HepG2 (cell line): Measurements from ENCODE around the gene TSPAN2. TPM values are rescaled to one million over a fixed set of nuclear protein-coding genes. Genes with fewer than 3 reads are reported as not detected.

Source experiments
- DDIT3 ChIP-seq: sonication (generic); formaldehyde crosslinking; IDR thresholded peaks from 2 replicates; pipeline ENCODE4 v1.4.0; 2020; ENCODE audit warnings: mild to moderate bottlenecking, missing genetic modification reagents
- DMAP1 ChIP-seq: IDR thresholded peaks from 2 replicates; pipeline ENCODE4 v1.6.1; 2016
- ELF3 ChIP-seq: IDR thresholded peaks from 2 replicates; pipeline ENCODE4 v1.6.1; 2016; ENCODE audit warnings: missing genetic modification reagents, missing compliant biosample characterization
- GLMP ChIP-seq: sonication (generic); formaldehyde crosslinking; IDR thresholded peaks from 2 replicates; pipeline ENCODE4 v1.9.0; 2021; ENCODE audit warnings: missing genetic modification reagents, mild to moderate bottlenecking, borderline replicate concordance
- GPN1 ChIP-seq: sonication (generic); formaldehyde crosslinking; IDR thresholded peaks from 2 replicates; pipeline ENCODE4 v1.5.1; 2020; ENCODE audit warnings: missing genetic modification reagents, borderline replicate concordance
- ISL2 ChIP-seq: sonication (generic); formaldehyde crosslinking; IDR thresholded peaks from 2 replicates; pipeline ENCODE4 v1.5.0; 2020; ENCODE audit warnings: missing genetic modification reagents
- MED1 ChIP-seq: sonication (generic); formaldehyde crosslinking; IDR thresholded peaks from 2 replicates; pipeline ENCODE4 v1.4.0; 2020; ENCODE audit warnings: missing genetic modification reagents
- MED13 ChIP-seq: sonication (generic); formaldehyde crosslinking; IDR thresholded peaks from 2 replicates; pipeline ENCODE4 v1.5.0; 2020; ENCODE audit warnings: missing genetic modification reagents
- RFX1 ChIP-seq: fragments of 450-650 bp; IDR thresholded peaks from 2 replicates; pipeline ENCODE4 v1.6.1; 2017
- RNF219 ChIP-seq: sonication (generic); formaldehyde crosslinking; IDR thresholded peaks from 2 replicates; pipeline ENCODE4 v1.5.0; 2020; ENCODE audit warnings: mild to moderate bottlenecking, missing genetic modification reagents
- SKIL ChIP-seq: sonication (generic); formaldehyde crosslinking; IDR thresholded peaks from 2 replicates; pipeline ENCODE4 v1.8.0; 2022; ENCODE audit warnings: missing genetic modification reagents, mild to moderate bottlenecking, moderate library complexity, borderline replicate concordance
- SP1 ChIP-seq, 2 experiments: fragments of 450-650 bp in 1 of 2; sonication (generic) in 1 of 2; formaldehyde crosslinking in 1 of 2; IDR thresholded peaks; 2 replicates each; pipeline versions ENCODE4 v1.4.0 to v1.6.1; 2016 to 2020; ENCODE audit warnings: missing genetic modification reagents in 1 of 2
- TCF7L2 ChIP-seq: IDR thresholded peaks from 2 replicates; pipeline ENCODE4 v1.6.1; 2011; ENCODE audit warnings: mild to moderate bottlenecking, low read depth, low read length, moderate library complexity
- TEAD3 ChIP-seq: optimal IDR thresholded peaks from 2 replicates; pipeline ENCODE3; 2016; ENCODE audit warnings: borderline replicate concordance
- TSC22D2 ChIP-seq: sonication (generic); formaldehyde crosslinking; IDR thresholded peaks from 2 replicates; pipeline ENCODE4 v1.5.1; 2020; ENCODE audit warnings: missing genetic modification reagents, mild to moderate bottlenecking, borderline replicate concordance
- XRCC5 ChIP-seq: fragments of 200-400 bp; formaldehyde crosslinking; optimal IDR thresholded peaks from 2 replicates; pipeline ENCODE3; 2017; ENCODE audit warnings: mild to moderate bottlenecking, low read length
- ZBTB1 ChIP-seq: sonication (generic); formaldehyde crosslinking; IDR thresholded peaks from 2 replicates; pipeline ENCODE4 v1.4.0; 2020; ENCODE audit warnings: missing genetic modification reagents, borderline replicate concordance
- ZFP91 ChIP-seq: sonication (generic); formaldehyde crosslinking; IDR thresholded peaks from 2 replicates; pipeline ENCODE4 v1.9.0; 2022; ENCODE audit warnings: missing genetic modification reagents, mild to moderate bottlenecking, borderline replicate concordance
- ZNF10 ChIP-seq: sonication (generic); formaldehyde crosslinking; IDR thresholded peaks from 2 replicates; pipeline ENCODE4 v1.4.0; 2020; ENCODE audit warnings: mild to moderate bottlenecking, low read depth, missing genetic modification reagents, borderline replicate concordance
- ZNF501 ChIP-seq: sonication (generic); formaldehyde crosslinking; IDR thresholded peaks from 2 replicates; pipeline ENCODE4 v1.5.1; 2020; ENCODE audit warnings: mild to moderate bottlenecking, moderate library complexity, missing genetic modification reagents
- ZNF652 ChIP-seq: IDR thresholded peaks from 2 replicates; pipeline ENCODE4 v1.6.1; 2016; ENCODE audit warnings: low read depth, borderline replicate concordance
- ZNF766 ChIP-seq: sonication (generic); formaldehyde crosslinking; IDR thresholded peaks from 2 replicates; pipeline ENCODE4 v1.5.0; 2020; ENCODE audit warnings: missing genetic modification reagents, borderline replicate concordance
- polyA plus RNA-seq, 8 experiments: library from polyadenylated mRNA; depleted of rRNA in 3 of 8; stranded (reverse) in 7 of 8; unstranded in 1 of 8; fragments of >200 nt; fragmentation: Illumina TruSeq in 4 of 8; extraction: Trizol in 4 of 8; gene quantifications; 2 replicates each; pipeline versions ENCODE4 v1.2.1 to v1.2.3, GENCODE V29; 2011 to 2016; ENCODE audit warnings: low read depth in 4 of 8, missing spikeins in 1 of 8, mixed read lengths in 1 of 8; ENCODE audit not compliant: insufficient read depth in 1 of 8
- total RNA-seq, 5 experiments: library from RNA; depleted of rRNA; stranded (reverse); fragments of >200 nt; fragmentation: Illumina TruSeq; extraction: Trizol; gene quantifications; 2 replicates each; pipeline ENCODE4 v1.2.3, GENCODE V29; 2016; ENCODE audit warnings: low read depth in 1 of 5

Gene TSPAN2
- total and polyA plus RNA-seq, 2 of the 13 experiments (the other 11 are each of a cell fraction or from before 2014, with no cell fraction given), result not detected

GRCh38 chr1:115138973-115139372 lies 49.7 kb upstream of the TSPAN2 start (continued):
- no peak for TF ChIP-seq SKIL (CRISPR knock-in tag)
- peak; percentile 43; the same call in 1 of the 2 replicates for TF ChIP-seq ZNF501
- TF ChIP-seq ZNF652, result no peak
- TF ChIP-seq ELF3, result 0 out of 2 replicates have a peak, but pooled peaks have one; percentile 17
- no peak for TF ChIP-seq RFX1
- no peak for TF ChIP-seq RNF219 (CRISPR knock-in tag)
- TF ChIP-seq TCF7L2, result no peak
- TF ChIP-seq GPN1 (CRISPR knock-in tag), result no peak
- no peak for TF ChIP-seq ZNF10 (CRISPR knock-in tag)
- no peak for TF ChIP-seq DMAP1 (CRISPR knock-in tag)
- no peak for TF ChIP-seq GLMP
- TF ChIP-seq MED1, result no peak
- no peak for TF ChIP-seq ZBTB1 (CRISPR knock-in tag)
- no peak for TF ChIP-seq DDIT3 (CRISPR knock-in tag)
- peak; percentile 72 for TF ChIP-seq XRCC5
- TF ChIP-seq TSC22D2, result no peak
- TF ChIP-seq TEAD3 (CRISPR knock-in tag), result peak; percentile 51
- no peak for TF ChIP-seq ZFP91
- TF ChIP-seq ZNF766 (CRISPR knock-in tag), result no peak
- TF ChIP-seq SP1 (IDR thresholded peaks at IDR 0.05), result no peak
- TF ChIP-seq SP1 (CRISPR knock-in tag; IDR thresholded peaks at IDR 0.05), result no peak
- no peak for TF ChIP-seq MED13 (CRISPR knock-in tag)
- no peak for TF ChIP-seq ISL2
